ENCODE results near the gene RBMXL2. TPM values are rescaled to one million over a fixed set of nuclear protein-coding genes. Genes with fewer than 3 reads are reported as not detected.

The RBMXL2 gene
- polyA plus RNA-seq, 1 of the 3 experiments (the other 2 are of a cell fraction), result not detected

DNA sequence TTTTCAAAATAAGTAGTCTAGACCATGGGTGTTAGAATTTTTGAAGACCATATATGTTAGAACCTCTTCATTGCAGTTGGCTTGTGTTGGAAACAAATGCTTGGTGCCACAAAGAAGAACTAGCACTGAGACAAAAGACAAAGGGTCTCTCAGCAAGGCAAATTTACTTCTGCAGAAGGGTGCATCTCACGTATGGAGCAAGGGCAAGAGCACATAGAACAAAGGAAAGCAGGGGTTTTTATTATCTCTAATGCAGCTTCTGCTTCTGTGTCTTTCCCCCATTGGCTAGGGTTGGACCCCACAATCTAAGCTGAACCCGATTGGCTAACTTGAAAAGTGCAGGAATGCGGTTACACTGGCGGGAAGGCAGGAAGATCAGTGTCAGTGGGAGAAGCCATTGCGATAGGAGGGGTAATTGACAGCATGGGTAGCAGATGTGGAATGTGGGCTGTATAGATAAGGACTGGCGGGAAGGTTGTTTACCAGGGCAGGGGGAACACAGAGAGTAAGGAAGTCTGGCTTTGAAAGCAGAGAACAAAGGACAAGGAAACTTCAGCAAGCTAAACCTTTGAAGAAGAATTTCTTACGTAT, 9.2 kb upstream of the RBMXL2 start (continued):
- TF ChIP-seq SMC3 (IDR thresholded peaks at IDR 0.05; ENCODE audit: low read depth, low read length), result no peak
- TF ChIP-seq, protein P1, sequence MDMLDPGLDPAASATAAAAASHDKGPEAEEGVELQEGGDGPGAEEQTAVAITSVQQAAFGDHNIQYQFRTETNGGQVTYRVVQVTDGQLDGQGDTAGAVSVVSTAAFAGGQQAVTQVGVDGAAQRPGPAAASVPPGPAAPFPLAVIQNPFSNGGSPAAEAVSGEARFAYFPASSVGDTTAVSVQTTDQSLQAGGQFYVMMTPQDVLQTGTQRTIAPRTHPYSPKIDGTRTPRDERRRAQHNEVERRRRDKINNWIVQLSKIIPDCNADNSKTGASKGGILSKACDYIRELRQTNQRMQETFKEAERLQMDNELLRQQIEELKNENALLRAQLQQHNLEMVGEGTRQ (IDR thresholded peaks at IDR 0.05; ENCODE audit: borderline replicate concordance, low read depth, low read length), result no peak
- TF ChIP-seq, protein P2, sequence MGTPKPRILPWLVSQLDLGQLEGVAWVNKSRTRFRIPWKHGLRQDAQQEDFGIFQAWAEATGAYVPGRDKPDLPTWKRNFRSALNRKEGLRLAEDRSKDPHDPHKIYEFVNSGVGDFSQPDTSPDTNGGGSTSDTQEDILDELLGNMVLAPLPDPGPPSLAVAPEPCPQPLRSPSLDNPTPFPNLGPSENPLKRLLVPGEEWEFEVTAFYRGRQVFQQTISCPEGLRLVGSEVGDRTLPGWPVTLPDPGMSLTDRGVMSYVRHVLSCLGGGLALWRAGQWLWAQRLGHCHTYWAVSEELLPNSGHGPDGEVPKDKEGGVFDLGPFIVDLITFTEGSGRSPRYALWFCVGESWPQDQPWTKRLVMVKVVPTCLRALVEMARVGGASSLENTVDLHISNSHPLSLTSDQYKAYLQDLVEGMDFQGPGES (IDR thresholded peaks at IDR 0.05; ENCODE audit: low read depth, low read length), result no peak

DNA sequence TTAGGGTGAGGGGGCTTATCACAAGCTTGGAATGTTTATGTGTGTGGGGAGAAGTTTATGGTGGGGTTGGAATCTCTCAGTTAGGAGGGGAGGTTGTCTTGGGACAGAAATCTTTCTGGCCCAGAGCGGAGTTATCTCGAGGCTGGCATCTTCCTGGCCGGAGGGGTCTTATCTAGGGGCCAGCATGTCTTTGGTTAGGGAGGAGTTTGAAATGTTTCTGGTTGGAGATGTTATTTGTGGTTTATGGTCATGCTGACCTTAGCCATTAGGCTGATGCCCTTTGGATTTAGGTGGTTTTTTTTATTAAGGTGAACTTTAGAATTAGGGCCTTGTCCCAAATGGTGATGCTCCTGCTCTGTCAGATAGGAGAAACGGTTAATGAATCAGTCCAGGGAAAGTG, 7.9 kb upstream of the RBMXL2 start:
- no peak overlapping the region for H3K27ac ChIP-seq (ENCODE audit: low read depth in 2 of 2, low read length in 1 of 2)
- H2AFZ ChIP-seq (ENCODE audit: low read depth), result no peak overlapping the region
- no peaks in the 10 kb centered on the region for H3K9me3 ChIP-seq
- no peaks in the 10 kb centered on the region for H3K27me3 ChIP-seq (ENCODE audit: insufficient read depth)
- ChIA-PET POLR2A (no interaction called here), CTCF (no interaction called here)
- no peaks in the 10 kb centered on the region for H3K36me3 ChIP-seq (replicated peaks in 1 of 2; ENCODE audit: control insufficient read depth in 1 of 2, insufficient read depth in 2 of 2, low read length in 1 of 2)
- no peaks in the 10 kb centered on the region for H4K20me1 ChIP-seq (ENCODE audit: insufficient read depth)
- WGBS (ENCODE audit: low lambda C conversion rate), result 10% methylated on average over 4 of the region's 4 CpGs
- no peaks in the 10 kb centered on the region for H3K79me2 ChIP-seq (ENCODE audit: insufficient read depth)
- TF ChIP-seq RCOR1 (IDR thresholded peaks at IDR 0.05; ENCODE audit: low read length) (no peak), TCF12 (IDR thresholded peaks at IDR 0.05) (no peak), MEF2A (IDR thresholded peaks at IDR 0.05; ENCODE audit: borderline replicate concordance, low read depth) (no peak), NRF1 (IDR thresholded peaks at IDR 0.05; ENCODE audit: low read depth, low read length) (no peak), FOSL2 (IDR thresholded peaks at IDR 0.05; ENCODE audit: borderline replicate concordance, low read depth) (no peak), CHD2 (IDR thresholded peaks at IDR 0.05; ENCODE audit: low read length, partially characterized antibody) (no peak), FOXM1 (IDR thresholded peaks at IDR 0.05; ENCODE audit: low read depth) (no peak), MXI1 (IDR thresholded peaks at IDR 0.05; ENCODE audit: low read depth, low read length) (no peak), ELF1 (IDR thresholded peaks at IDR 0.05) (no peak), YY1 (IDR thresholded peaks at IDR 0.05; ENCODE audit: low read depth) (no peak), NFIC (IDR thresholded peaks at IDR 0.05; ENCODE audit: borderline replicate concordance) (no peak), SMC3 (IDR thresholded peaks at IDR 0.05; ENCODE audit: low read depth, low read length) (no peak), EP300 (IDR thresholded peaks at IDR 0.05; ENCODE audit: borderline replicate concordance in 1 of 2, low read depth in 1 of 2, low read length in 1 of 2) (no peak)
- TF ChIP-seq, protein P3, sequence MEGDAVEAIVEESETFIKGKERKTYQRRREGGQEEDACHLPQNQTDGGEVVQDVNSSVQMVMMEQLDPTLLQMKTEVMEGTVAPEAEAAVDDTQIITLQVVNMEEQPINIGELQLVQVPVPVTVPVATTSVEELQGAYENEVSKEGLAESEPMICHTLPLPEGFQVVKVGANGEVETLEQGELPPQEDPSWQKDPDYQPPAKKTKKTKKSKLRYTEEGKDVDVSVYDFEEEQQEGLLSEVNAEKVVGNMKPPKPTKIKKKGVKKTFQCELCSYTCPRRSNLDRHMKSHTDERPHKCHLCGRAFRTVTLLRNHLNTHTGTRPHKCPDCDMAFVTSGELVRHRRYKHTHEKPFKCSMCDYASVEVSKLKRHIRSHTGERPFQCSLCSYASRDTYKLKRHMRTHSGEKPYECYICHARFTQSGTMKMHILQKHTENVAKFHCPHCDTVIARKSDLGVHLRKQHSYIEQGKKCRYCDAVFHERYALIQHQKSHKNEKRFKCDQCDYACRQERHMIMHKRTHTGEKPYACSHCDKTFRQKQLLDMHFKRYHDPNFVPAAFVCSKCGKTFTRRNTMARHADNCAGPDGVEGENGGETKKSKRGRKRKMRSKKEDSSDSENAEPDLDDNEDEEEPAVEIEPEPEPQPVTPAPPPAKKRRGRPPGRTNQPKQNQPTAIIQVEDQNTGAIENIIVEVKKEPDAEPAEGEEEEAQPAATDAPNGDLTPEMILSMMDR (IDR thresholded peaks at IDR 0.05), result no peak
- TF ChIP-seq, protein P2 (IDR thresholded peaks at IDR 0.05; ENCODE audit: low read depth, low read length), result no peak
- DNase-seq, result no peak
- H3F3A ChIP-seq (replicated peaks; ENCODE audit: insufficient read depth), result no peaks in the 10 kb centered on the region
- no peak overlapping the region for H3K4me3 ChIP-seq (ENCODE audit: low read depth in 2 of 2, low read length in 1 of 2)
- H3K9ac ChIP-seq, result no peak overlapping the region
- no peaks in the 10 kb centered on the region for H3K9me2 ChIP-seq
- H3K4me1 ChIP-seq (ENCODE audit: control insufficient read depth in 1 of 2, insufficient read depth in 2 of 2, low read depth in 1 of 2, low read length in 1 of 2), result no peaks in the 10 kb centered on the region
- no peak overlapping the region for H3K4me2 ChIP-seq

Data from SK-N-SH (cell line).